SK-N-SH treated with all-trans-retinoic acid at 6 μM for 48 hours (cell line): ENCODE data around the gene LAPTM5.

Experiments used
- ATAC-seq: fragments of 200-7000 bp; cut with Tn5 transposase; 3 replicates; pipeline ENCODE4 v1.9.1; 2020; ENCODE audit warnings: mild to moderate bottlenecking, moderate library complexity
- ARNTL ChIP-seq: fragments of 450-650 bp; formaldehyde crosslinking; IDR thresholded peaks from 2 replicates; pipeline ENCODE4 v1.5.0; 2020; ENCODE audit warnings: low read depth, mild to moderate bottlenecking, moderate library complexity, borderline replicate concordance
- BACH2 ChIP-seq: fragments of 250-450 bp; sonication (Bioruptor Pico); IDR thresholded peaks from 2 replicates; pipeline ENCODE4 v1.9.0; 2021; ENCODE audit warnings: mild to moderate bottlenecking, borderline replicate concordance
- ESRRG ChIP-seq: fragments of 250-450 bp; sonication (Bioruptor Pico); IDR thresholded peaks from 2 replicates; pipeline ENCODE4 v1.6.1; 2021; ENCODE audit warnings: mild to moderate bottlenecking
- GLIS3 ChIP-seq: fragments of 250-450 bp; sonication (Bioruptor Pico); IDR thresholded peaks from 2 replicates; pipeline ENCODE4 v1.5.0; 2020; ENCODE audit warnings: mild to moderate bottlenecking, moderate library complexity
- PATZ1 ChIP-seq: fragments of 250-450 bp; sonication (Bioruptor Pico); IDR thresholded peaks from 2 replicates; pipeline ENCODE4 v1.8.0; 2020; ENCODE audit warnings: mild to moderate bottlenecking, moderate library complexity, borderline replicate concordance
- POU6F1 ChIP-seq: fragments of 250-450 bp; sonication (Bioruptor Pico); IDR thresholded peaks from 2 replicates; pipeline ENCODE4 v1.8.0; 2021; ENCODE audit warnings: low read depth, mild to moderate bottlenecking, moderate library complexity, borderline replicate concordance
- PPARA ChIP-seq: fragments of 250-450 bp; sonication (Bioruptor Pico); IDR thresholded peaks from 2 replicates; pipeline ENCODE4 v1.5.0; 2020; ENCODE audit warnings: mild to moderate bottlenecking, borderline replicate concordance
- RARB ChIP-seq: fragments of 250-450 bp; sonication (Bioruptor Pico); IDR thresholded peaks from 2 replicates; pipeline ENCODE4 v1.8.0; 2021; ENCODE audit warnings: mild to moderate bottlenecking, moderate library complexity
- SNAI2 ChIP-seq: fragments of 250-450 bp; sonication (Bioruptor Pico); IDR thresholded peaks from 2 replicates; pipeline ENCODE4 v1.5.0; 2020; ENCODE audit warnings: mild to moderate bottlenecking, moderate library complexity
- TOX ChIP-seq: fragments of 250-450 bp; sonication (Bioruptor Pico); IDR thresholded peaks from 2 replicates; pipeline ENCODE4 v1.8.0; 2021; ENCODE audit warnings: mild to moderate bottlenecking, moderate library complexity, borderline replicate concordance
- TSHZ2 ChIP-seq: fragments of 250-450 bp; sonication (Bioruptor Pico); IDR thresholded peaks from 2 replicates; pipeline ENCODE4 v1.5.0; 2020; ENCODE audit warnings: mild to moderate bottlenecking, moderate library complexity
- ZC3H10 ChIP-seq: fragments of 250-450 bp; sonication (Bioruptor Pico); IDR thresholded peaks from 2 replicates; pipeline ENCODE4 v1.5.1; 2021; ENCODE audit warnings: mild to moderate bottlenecking, moderate library complexity
- ZFP3 ChIP-seq: fragments of 250-450 bp; sonication (Bioruptor Pico); IDR thresholded peaks from 2 replicates; pipeline ENCODE4 v1.5.0; 2020; ENCODE audit warnings: mild to moderate bottlenecking, moderate library complexity
- ZFP30 ChIP-seq: fragments of 450-650 bp; formaldehyde crosslinking; IDR thresholded peaks from 2 replicates; pipeline ENCODE4 v1.5.0; 2022; ENCODE audit warnings: mild to moderate bottlenecking, moderate library complexity
- ZNF565 ChIP-seq: fragments of 450-650 bp; formaldehyde crosslinking; conservative IDR thresholded peaks from 2 replicates; pipeline ENCODE4 v1.5.0; 2020; ENCODE audit warnings: low read depth, mild to moderate bottlenecking, moderate library complexity
- ZNF8 ChIP-seq: fragments of 450-650 bp; formaldehyde crosslinking; IDR thresholded peaks from 2 replicates; pipeline ENCODE4 v1.5.0; 2020; ENCODE audit warnings: mild to moderate bottlenecking, moderate library complexity
- TF ChIP-seq, protein P1 (sequence below): fragments of 250-450 bp; sonication (Bioruptor Pico); IDR thresholded peaks from 2 replicates; pipeline ENCODE4 v1.5.1; 2021; ENCODE audit warnings: mild to moderate bottlenecking, moderate library complexity
- TF ChIP-seq, protein P2 (sequence below): fragments of 250-450 bp; sonication (Bioruptor Pico); IDR thresholded peaks from 2 replicates; pipeline ENCODE4 v1.5.1; 2020; ENCODE audit warnings: low read depth, mild to moderate bottlenecking, moderate library complexity

The LAPTM5 gene

DNA sequence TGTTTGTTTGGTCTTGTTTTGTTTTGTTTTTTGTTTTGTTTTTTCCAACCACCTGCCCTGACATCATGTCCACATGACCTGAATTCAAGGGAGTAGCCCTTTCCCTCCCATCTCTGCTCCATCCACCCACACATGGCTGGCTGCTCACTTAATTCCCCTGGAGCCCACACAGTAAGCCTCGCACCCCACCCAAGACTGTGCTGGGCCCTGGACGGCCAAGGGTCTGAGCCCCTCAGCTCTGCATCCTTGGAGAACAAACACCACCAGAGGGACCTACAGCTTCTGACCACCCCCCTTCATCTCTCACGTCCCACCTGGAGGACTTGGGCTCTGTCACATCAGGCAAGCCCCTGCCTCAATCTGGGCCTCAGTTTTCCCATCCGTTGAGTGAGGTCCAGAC is 73.3 kb downstream of the LAPTM5 start (continued):
- TF ChIP-seq PATZ1 (CRISPR knock-in tag), result no peak

DNA sequence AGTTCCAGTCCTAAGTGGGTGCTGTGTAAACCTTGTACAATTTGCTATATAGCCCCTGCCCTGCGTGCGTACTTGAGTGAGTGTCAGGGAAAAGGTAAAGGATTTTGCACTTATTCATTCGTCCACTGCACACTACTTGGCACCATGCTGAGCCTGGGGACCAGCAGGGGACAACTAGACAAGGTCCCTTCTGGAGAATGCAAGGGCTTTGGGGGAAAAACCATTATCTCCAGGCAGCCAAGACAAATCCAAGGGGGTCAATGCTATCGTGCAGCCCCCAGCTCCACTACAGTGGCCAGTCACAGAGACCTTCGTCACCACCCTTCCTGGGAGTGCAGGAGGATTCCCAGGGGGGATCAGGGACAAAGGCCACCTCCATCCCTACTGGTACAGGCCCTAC is 73.9 kb downstream of the LAPTM5 start:
- no peak for ATAC-seq
- no peak for TF ChIP-seq PATZ1 (CRISPR knock-in tag)
- TF ChIP-seq GLIS3 (CRISPR knock-in tag), result no peak
- no peak for TF ChIP-seq ARNTL (CRISPR knock-in tag)
- no peak for TF ChIP-seq ESRRG
- no peak for TF ChIP-seq ZFP30 (CRISPR knock-in tag)
- no peak for TF ChIP-seq BACH2 (CRISPR knock-in tag)
- TF ChIP-seq PPARA (CRISPR knock-in tag), result no peak
- no peak for TF ChIP-seq POU6F1 (CRISPR knock-in tag)
- no peak for TF ChIP-seq TSHZ2 (CRISPR knock-in tag)
- no peak for TF ChIP-seq ZNF8 (CRISPR knock-in tag)
- TF ChIP-seq, protein P1, sequence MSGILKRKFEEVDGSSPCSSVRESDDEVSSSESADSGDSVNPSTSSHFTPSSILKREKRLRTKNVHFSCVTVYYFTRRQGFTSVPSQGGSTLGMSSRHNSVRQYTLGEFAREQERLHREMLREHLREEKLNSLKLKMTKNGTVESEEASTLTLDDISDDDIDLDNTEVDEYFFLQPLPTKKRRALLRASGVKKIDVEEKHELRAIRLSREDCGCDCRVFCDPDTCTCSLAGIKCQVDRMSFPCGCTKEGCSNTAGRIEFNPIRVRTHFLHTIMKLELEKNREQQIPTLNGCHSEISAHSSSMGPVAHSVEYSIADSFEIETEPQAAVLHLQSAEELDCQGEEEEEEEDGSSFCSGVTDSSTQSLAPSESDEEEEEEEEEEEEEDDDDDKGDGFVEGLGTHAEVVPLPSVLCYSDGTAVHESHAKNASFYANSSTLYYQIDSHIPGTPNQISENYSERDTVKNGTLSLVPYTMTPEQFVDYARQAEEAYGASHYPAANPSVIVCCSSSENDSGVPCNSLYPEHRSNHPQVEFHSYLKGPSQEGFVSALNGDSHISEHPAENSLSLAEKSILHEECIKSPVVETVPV, result no peak
- TF ChIP-seq, protein P2, sequence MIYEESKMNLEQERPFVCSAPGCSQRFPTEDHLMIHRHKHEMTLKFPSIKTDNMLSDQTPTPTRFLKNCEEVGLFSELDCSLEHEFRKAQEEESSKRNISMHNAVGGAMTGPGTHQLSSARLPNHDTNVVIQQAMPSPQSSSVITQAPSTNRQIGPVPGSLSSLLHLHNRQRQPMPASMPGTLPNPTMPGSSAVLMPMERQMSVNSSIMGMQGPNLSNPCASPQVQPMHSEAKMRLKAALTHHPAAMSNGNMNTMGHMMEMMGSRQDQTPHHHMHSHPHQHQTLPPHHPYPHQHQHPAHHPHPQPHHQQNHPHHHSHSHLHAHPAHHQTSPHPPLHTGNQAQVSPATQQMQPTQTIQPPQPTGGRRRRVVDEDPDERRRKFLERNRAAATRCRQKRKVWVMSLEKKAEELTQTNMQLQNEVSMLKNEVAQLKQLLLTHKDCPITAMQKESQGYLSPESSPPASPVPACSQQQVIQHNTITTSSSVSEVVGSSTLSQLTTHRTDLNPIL (CRISPR knock-in tag), result no peak
- TF ChIP-seq TOX (CRISPR knock-in tag), result no peak
- TF ChIP-seq ZFP3 (CRISPR knock-in tag), result no peak
- TF ChIP-seq ZC3H10 (CRISPR knock-in tag), result no peak
- TF ChIP-seq RARB (CRISPR knock-in tag), result no peak
- TF ChIP-seq ZNF565 (CRISPR knock-in tag), result no peak
- TF ChIP-seq SNAI2, result no peak
